HG02938 (cell line): ENCODE data around the gene TFDP1.
"Not testable (repeated sequence)": the region's sequence is repeated elsewhere in the genome, so short reads cannot be mapped to it uniquely, and the experiment has no call there.

Experiments
- ATAC-seq: cut with Tn5 transposase; IDR thresholded peaks from one replicate; pipeline ENCODE4 v1.9.1; 2021; ENCODE audit warnings: mild to moderate bottlenecking, moderate library complexity; ENCODE audit not compliant: unreplicated experiment

Gene TFDP1

GRCh38 chr13:113548778-113549621, 35.6 kb upstream of the TFDP1 start:
- ATAC-seq: no peak

GRCh38 chr13:113550453-113550852, 34.1 kb upstream of the TFDP1 start:
- ATAC-seq: no peak

GRCh38 chr13:113551081-113552000, 33.2 kb upstream of the TFDP1 start:
- ATAC-seq: no peak

GRCh38 chr13:113552079-113552478, 32.5 kb upstream of the TFDP1 start:
- ATAC-seq: no peak

DNA sequence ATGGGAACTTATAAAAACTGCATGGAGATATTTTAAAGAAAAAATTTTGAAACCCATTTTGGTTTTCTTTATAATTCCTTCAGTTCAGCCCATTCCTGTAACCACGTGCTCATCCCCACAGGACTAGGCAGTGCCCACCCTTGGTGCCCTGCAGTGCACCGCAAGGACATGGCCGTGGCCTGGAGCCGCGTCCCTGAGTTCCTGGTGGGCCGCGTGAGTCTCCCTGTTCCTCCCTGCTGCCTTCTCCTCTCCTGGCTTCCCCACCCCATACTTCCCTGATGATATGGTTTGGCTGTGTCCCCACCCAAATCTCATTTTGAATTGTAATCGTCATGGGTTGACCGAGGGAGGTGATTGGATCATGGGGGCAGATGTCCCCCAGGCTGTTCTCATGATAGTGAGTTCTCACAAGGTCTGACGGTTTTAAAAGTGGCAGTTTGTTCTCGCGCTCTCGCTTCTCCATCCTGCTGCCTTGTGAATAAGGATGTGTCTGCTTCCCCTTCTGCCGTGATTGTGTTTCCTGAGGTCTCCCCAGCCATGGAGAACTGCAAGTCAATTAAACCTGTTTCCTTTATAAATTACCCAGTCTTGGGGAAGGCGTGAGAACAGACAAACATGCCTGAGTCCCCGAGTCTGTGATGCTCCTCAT, 31.6 kb upstream of the TFDP1 start:
- ATAC-seq: no peak

- ATAC-seq: no peak
Observed at GRCh38 chr13:113553511-113554332, 30.8 kb upstream of the TFDP1 start.

- ATAC-seq: no peak
Observed at GRCh38 chr13:113554333-113554700, 30.2 kb upstream of the TFDP1 start.

- no peak for ATAC-seq
Observed at GRCh38 chr13:113555141-113555540, 29.4 kb upstream of the TFDP1 start.

GRCh38 chr13:113557013-113557412, 27.5 kb upstream of the TFDP1 start:
- no peak for ATAC-seq

- ATAC-seq: no peak
Observed at GRCh38 chr13:113558461-113558860, 26.1 kb upstream of the TFDP1 start.

GRCh38 chr13:113559061-113559460, 25.5 kb upstream of the TFDP1 start:
- no peak for ATAC-seq

- no peak for ATAC-seq
Observed at GRCh38 chr13:113559901-113560644, 24.5 kb upstream of the TFDP1 start.

GRCh38 chr13:113560645-113561416, 23.7 kb upstream of the TFDP1 start:
- no peak for ATAC-seq

DNA sequence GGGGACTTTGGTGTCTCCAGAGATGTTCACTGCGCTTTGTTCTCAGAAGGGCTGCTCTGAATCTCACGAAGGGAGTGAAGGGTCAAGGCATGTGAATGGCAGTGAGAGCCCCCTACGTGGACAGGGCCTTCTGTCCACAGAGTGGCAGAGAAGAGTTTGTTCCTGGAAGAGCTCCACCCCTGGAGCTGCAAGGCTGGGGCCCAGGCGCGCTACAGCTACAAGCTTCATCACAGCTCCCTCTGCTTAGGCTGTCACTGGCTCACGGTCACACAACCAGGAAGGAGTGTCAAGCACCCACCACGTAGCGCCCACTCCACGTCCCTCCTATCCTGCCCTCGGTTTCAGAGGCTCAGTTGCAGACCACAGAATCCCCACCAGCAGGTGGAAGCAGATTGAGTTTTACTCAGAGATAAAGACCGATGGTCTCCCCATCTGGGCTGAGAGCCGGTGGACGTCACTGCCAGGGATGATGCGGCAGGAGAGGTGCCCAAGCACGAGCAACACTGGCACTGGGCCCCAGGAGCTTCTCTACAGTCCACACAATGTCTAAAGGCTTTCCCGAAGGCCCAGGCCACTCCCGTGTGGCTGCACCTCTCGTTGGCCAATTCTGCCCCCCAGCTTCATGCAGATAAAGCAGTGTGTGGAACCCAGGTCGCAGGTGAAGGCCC, 23.0 kb upstream of the TFDP1 start:
- no peak for ATAC-seq

DNA sequence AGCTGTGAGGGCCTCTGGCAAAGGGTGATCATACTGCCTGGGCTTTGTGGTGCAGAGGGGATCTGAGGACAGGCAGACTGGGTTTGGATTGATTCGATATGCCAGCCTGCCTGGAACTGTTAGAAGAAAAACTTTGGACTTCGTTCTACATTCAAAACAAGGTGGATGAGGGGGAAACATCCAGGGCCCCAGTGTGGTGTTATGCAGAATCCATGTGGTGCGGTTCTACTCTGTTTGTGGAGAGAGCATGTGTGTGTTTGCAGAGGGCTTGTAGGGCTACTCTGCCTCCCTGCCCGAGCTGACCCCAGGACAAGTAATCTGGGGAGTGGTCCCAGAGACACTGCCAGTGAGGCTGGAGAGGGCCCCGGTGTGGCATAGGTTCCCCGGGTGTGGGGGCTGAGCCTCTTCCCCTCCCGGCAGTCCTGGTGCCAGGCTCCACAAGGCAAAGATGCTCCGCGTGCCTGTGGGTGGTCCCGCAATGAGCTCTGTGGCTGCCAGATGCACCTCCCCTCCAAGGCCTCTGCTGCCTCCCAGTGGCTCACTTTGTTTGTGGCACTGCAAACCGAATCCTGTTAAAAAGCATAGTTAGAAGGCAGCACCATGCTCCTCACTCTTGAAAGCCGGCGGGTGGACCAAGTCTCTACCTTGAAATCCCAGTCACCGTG, 22.3 kb upstream of the TFDP1 start:
- ATAC-seq: no peak

GRCh38 chr13:113562844-113563243, 21.7 kb upstream of the TFDP1 start:
- no peak for ATAC-seq

GRCh38 chr13:113563511-113563910, 21.0 kb upstream of the TFDP1 start:
- not testable (repeated sequence) for ATAC-seq
